Osteocyte (in vitro differentiated cells): ENCODE data around the gene DPF3. TPM values are rescaled to one million over a fixed set of nuclear protein-coding genes. Genes with fewer than 3 reads are reported as not detected.

Experiments used
- DNase-seq: peaks from one replicate; pipeline ENCODE4 v3.0.0; 2021; ENCODE audit warnings: mixed read lengths; ENCODE audit not compliant: unreplicated experiment; ENCODE audit errors: extremely low spot score
- H3K27ac Mint-ChIP-seq: one replicate; pipeline ENCODE4 v1.8.0; 2021; ENCODE audit warnings: mild to moderate bottlenecking, mixed read lengths; ENCODE audit not compliant: unreplicated experiment
- H3K27me3 Mint-ChIP-seq: one replicate; pipeline ENCODE4 v1.8.0; 2021; ENCODE audit warnings: mixed read lengths; ENCODE audit not compliant: unreplicated experiment
- H3K36me3 Mint-ChIP-seq: one replicate; pipeline ENCODE4 v1.8.0; 2021; ENCODE audit warnings: mixed read lengths; ENCODE audit not compliant: unreplicated experiment
- H3K4me1 Mint-ChIP-seq: one replicate; pipeline ENCODE4 v1.8.0; 2021; ENCODE audit warnings: mixed read lengths; ENCODE audit not compliant: unreplicated experiment
- H3K4me3 Mint-ChIP-seq: one replicate; pipeline ENCODE4 v1.8.0; 2021; ENCODE audit warnings: mild to moderate bottlenecking, moderate library complexity, mixed read lengths; ENCODE audit not compliant: unreplicated experiment
- H3K9me3 Mint-ChIP-seq: one replicate; pipeline ENCODE4 v1.8.0; 2021; ENCODE audit warnings: mixed read lengths; ENCODE audit not compliant: unreplicated experiment
- CTCF ChIP-seq: fragments of 200-600 bp; sonication (generic); IDR thresholded peaks from 2 replicates; pipeline ENCODE4 v1.5.0; 2021; ENCODE audit warnings: antibody characterized with exemption, mild to moderate bottlenecking, moderate library complexity
- total RNA-seq: library from RNA; stranded (reverse); gene quantifications from 2 replicates; pipeline ENCODE4 v1.2.1, GENCODE V29; 2021

DPF3 gene
- total RNA-seq, 1 donor from 2014 or later: 5.8 TPM

GRCh38 chr14:72653026-72653425, 240.9 kb downstream of the DPF3 start:
- peaks cover 1% of the 10 kb centered on the region for H3K36me3 Mint-ChIP-seq
- no peaks in the 10 kb centered on the region for H3K27me3 Mint-ChIP-seq
- H3K4me1 Mint-ChIP-seq: peaks cover 30% of the 10 kb centered on the region
- no peak overlapping the region for H3K4me3 Mint-ChIP-seq
- DNase-seq: no peak
- no peak overlapping the region for H3K27ac Mint-ChIP-seq
- TF ChIP-seq CTCF: no peak
- H3K9me3 Mint-ChIP-seq: no peaks in the 10 kb centered on the region

GRCh38 chr14:72652179-72652578, 241.7 kb downstream of the DPF3 start:
- Mint-ChIP-seq H3K27ac (no peak overlapping the region), H3K27me3 (no peaks in the 10 kb centered on the region), H3K36me3 (no peaks in the 10 kb centered on the region), H3K9me3 (no peaks in the 10 kb centered on the region), H3K4me1 (peaks cover 30% of the 10 kb centered on the region), H3K4me3 (no peak overlapping the region)
- no peak for TF ChIP-seq CTCF
- DNase-seq: no peak

- Mint-ChIP-seq H3K4me3 (no peak overlapping the region), H3K27me3 (no peaks in the 10 kb centered on the region), H3K36me3 (no peaks in the 10 kb centered on the region), H3K4me1 (peaks cover 30% of the 10 kb centered on the region), H3K27ac (peak overlapping the region; percentile 31), H3K9me3 (no peaks in the 10 kb centered on the region)
- no peak for TF ChIP-seq CTCF
- no peak for DNase-seq
Observed at GRCh38 chr14:72651714-72652113, 242.2 kb downstream of the DPF3 start.

- Mint-ChIP-seq H3K36me3 (no peaks in the 10 kb centered on the region), H3K27ac (peak overlapping the region; percentile 31), H3K9me3 (no peaks in the 10 kb centered on the region), H3K27me3 (no peaks in the 10 kb centered on the region), H3K4me1 (peaks cover 30% of the 10 kb centered on the region), H3K4me3 (peak overlapping the region; percentile 16)
- DNase-seq: no peak
- TF ChIP-seq CTCF: no peak
Observed at GRCh38 chr14:72651081-72651480, 242.8 kb downstream of the DPF3 start.

GRCh38 chr14:72649603-72650227, 244.2 kb downstream of the DPF3 start:
- Mint-ChIP-seq H3K27me3 (no peaks in the 10 kb centered on the region), H3K9me3 (no peaks in the 10 kb centered on the region), H3K36me3 (no peaks in the 10 kb centered on the region), H3K27ac (peak overlapping the region; percentile 13), H3K4me1 (peaks cover 33% of the 10 kb centered on the region), H3K4me3 (no peak overlapping the region)
- no peak for TF ChIP-seq CTCF
- no peak for DNase-seq
